Neuronal stem cell (in vitro differentiated cells): Measurements from ENCODE around the gene KIT.

Source experiments
- DNase-seq: peaks from one replicate; pipeline ENCODE4 v3.0.0-alpha.2; 2013; ENCODE audit warnings: low spot score
- H2AFZ ChIP-seq: one replicate; pipeline ENCODE4 v1.6.1; 2013; ENCODE audit warnings: mild to moderate bottlenecking, low read length, inconsistent platforms
- H2AK5ac ChIP-seq: 2 replicates; pipeline ENCODE4 v1.6.1; 2013; ENCODE audit warnings: low read depth, mild to moderate bottlenecking, inconsistent platforms, low read length, moderate library complexity, mixed read lengths
- H2BK120ac ChIP-seq: 2 replicates; pipeline ENCODE4 v1.6.1; 2013; ENCODE audit warnings: low read depth, mild to moderate bottlenecking, inconsistent platforms, low read length, moderate library complexity, mixed read lengths
- H2BK12ac ChIP-seq: one replicate; pipeline ENCODE4 v1.6.1; 2013; ENCODE audit warnings: low read length, inconsistent platforms
- H2BK15ac ChIP-seq: 2 replicates; pipeline ENCODE4 v1.6.1; 2013; ENCODE audit warnings: mild to moderate bottlenecking, low read length, inconsistent platforms, mixed read lengths
- H2BK5ac ChIP-seq: one replicate; pipeline ENCODE4 v1.6.1; 2013; ENCODE audit warnings: inconsistent platforms, mild to moderate bottlenecking, low read length, moderate library complexity
- H3K14ac ChIP-seq: one replicate; pipeline ENCODE4 v1.6.1; 2013; ENCODE audit warnings: low read length, inconsistent platforms
- H3K18ac ChIP-seq: 2 replicates; pipeline ENCODE4 v1.6.1; 2013; ENCODE audit warnings: low read length, inconsistent platforms
- H3K23ac ChIP-seq: 2 replicates; pipeline ENCODE4 v1.6.1; 2013; ENCODE audit warnings: low read depth, mild to moderate bottlenecking, mixed read lengths, low read length, inconsistent platforms; ENCODE audit not compliant: poor library complexity
- H3K27ac ChIP-seq: replicated peaks from 3 replicates; pipeline ENCODE4 v1.5.1; 2013; ENCODE audit warnings: low read length, inconsistent platforms
- H3K27me3 ChIP-seq, 3 experiments: 2 replicates each; pipeline ENCODE4 v1.6.1; 2013; ENCODE audit warnings: low read length in 3 of 3, mild to moderate bottlenecking in 2 of 3, inconsistent platforms in 1 of 3, low read depth in 1 of 3, mixed read lengths in 1 of 3, moderate library complexity in 1 of 3; ENCODE audit not compliant: control insufficient read depth in 3 of 3, insufficient read depth in 3 of 3
- H3K36me3 ChIP-seq, 2 donors: replicated peaks in 1 of 2; 2 replicates each; pipeline ENCODE4 v1.6.1; 2013; ENCODE audit warnings: low read length in 2 of 2; ENCODE audit not compliant: control insufficient read depth in 2 of 2, insufficient read depth in 2 of 2
- H3K4ac ChIP-seq: 2 replicates; pipeline ENCODE4 v1.6.1; 2013; ENCODE audit warnings: inconsistent platforms, mild to moderate bottlenecking, low read length, moderate library complexity
- H3K4me1 ChIP-seq, 2 donors: 1 replicate in 1 of 2; 2 replicates in 1 of 2; pipeline ENCODE4 v1.6.1; 2013; ENCODE audit warnings: low read length in 2 of 2, low read depth in 1 of 2; ENCODE audit not compliant: control insufficient read depth in 2 of 2, insufficient read depth in 1 of 2
- H3K4me2 ChIP-seq: one replicate; pipeline ENCODE4 v1.6.1; 2013; ENCODE audit warnings: mild to moderate bottlenecking, low read length, inconsistent platforms; ENCODE audit not compliant: insufficient read depth, poor library complexity, severe bottlenecking
- H3K4me3 ChIP-seq, 2 donors: 2 replicates each; pipeline ENCODE4 v1.5.1; 2013; ENCODE audit warnings: low read length in 2 of 2, mild to moderate bottlenecking in 2 of 2, inconsistent platforms in 1 of 2, moderate library complexity in 1 of 2
- H3K79me1 ChIP-seq: one replicate; pipeline ENCODE4 v1.6.1; 2013; ENCODE audit warnings: low read depth, mild to moderate bottlenecking, inconsistent platforms, low read length, moderate library complexity
- H3K9ac ChIP-seq: one replicate; pipeline ENCODE4 v1.6.1; 2013; ENCODE audit warnings: mild to moderate bottlenecking, low read depth, low read length, inconsistent platforms; ENCODE audit not compliant: poor library complexity
- H3K9me3 ChIP-seq, 2 donors: replicated peaks in 1 of 2; 2 replicates each; pipeline versions ENCODE3 to v1.6.1; 2013; ENCODE audit warnings: low read length in 2 of 2, mild to moderate bottlenecking in 2 of 2, inconsistent platforms in 1 of 2, low read depth in 1 of 2, mixed read lengths in 1 of 2, moderate library complexity in 1 of 2; ENCODE audit not compliant: control insufficient read depth in 2 of 2, insufficient read depth in 1 of 2
- H4K8ac ChIP-seq: one replicate; pipeline ENCODE4 v1.6.1; 2013; ENCODE audit warnings: low read depth, mild to moderate bottlenecking, inconsistent platforms, low read length, moderate library complexity
- H4K91ac ChIP-seq: one replicate; pipeline ENCODE4 v1.6.1; 2013; ENCODE audit warnings: low read length, low read depth, mild to moderate bottlenecking, inconsistent platforms; ENCODE audit not compliant: poor library complexity
- WGBS, 2 donors: extraction: QIAGEN DNeasy Blood & Tissue Kit; methylation state at CpG; one replicate each; pipeline ENCODE4 v1.1.7; 2013; ENCODE audit warnings: missing lambda C conversion rate in 2 of 2, mixed read lengths in 1 of 2; ENCODE audit not compliant: insufficient read length in 2 of 2, insufficient replicate concordance in 1 of 2; ENCODE audit errors: extremely low coverage in 2 of 2; 5-methylcytosine and 5-hydroxymethylcytosine counted together

KIT gene

DNA sequence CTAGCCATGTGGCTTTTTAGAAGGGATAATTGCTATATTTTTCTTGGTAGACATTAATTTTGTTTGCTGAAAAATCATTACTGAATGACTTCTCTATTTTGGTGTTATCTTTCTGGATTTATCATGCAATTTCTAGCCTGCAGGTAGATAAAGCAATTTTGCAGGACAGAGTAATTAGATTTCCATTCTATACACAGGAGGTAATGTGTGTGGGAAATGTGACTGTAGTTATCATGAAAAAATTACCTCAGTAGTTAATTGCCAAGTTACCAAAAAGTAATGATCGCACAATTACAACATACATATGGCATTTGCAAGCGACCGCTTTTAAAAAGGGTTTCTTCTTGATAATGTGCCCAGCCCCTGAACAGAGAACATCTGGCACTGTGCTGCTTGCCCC is 66.1 kb downstream of the KIT start:
- H3K18ac ChIP-seq, result no peak overlapping the region
- H3K4me2 ChIP-seq, result no peak overlapping the region
- H3K9ac ChIP-seq, result no peak overlapping the region
- no peak overlapping the region for H3K4me3 ChIP-seq
- no peaks in the 10 kb centered on the region for H3K9me3 ChIP-seq
- H2BK5ac ChIP-seq, result no peak overlapping the region
- H2BK120ac ChIP-seq, result no peak overlapping the region
- H4K8ac ChIP-seq, result no peak overlapping the region
- H2BK15ac ChIP-seq, result no peak overlapping the region
- no peak overlapping the region for H2AK5ac ChIP-seq
- H3K27ac ChIP-seq, result no peak overlapping the region
- H3K23ac ChIP-seq, result no peak overlapping the region
- no peak overlapping the region for H3K4ac ChIP-seq
- H2BK12ac ChIP-seq, result no peak overlapping the region
- H2AFZ ChIP-seq, result no peak overlapping the region
- H3K4me1 ChIP-seq, result peaks cover 2 to 3% of the 10 kb centered on the region in 2 donors
- H3K79me1 ChIP-seq, result no peaks in the 10 kb centered on the region
- no peaks in the 10 kb centered on the region for H3K36me3 ChIP-seq
- no peaks in the 10 kb centered on the region for H3K27me3 ChIP-seq
- H4K91ac ChIP-seq, result no peak overlapping the region
- WGBS, 2 donors, result no CpG with 5 or more reads among the region's 3 CpGs
- DNase-seq, result no peak
- no peak overlapping the region for H3K14ac ChIP-seq

DNA sequence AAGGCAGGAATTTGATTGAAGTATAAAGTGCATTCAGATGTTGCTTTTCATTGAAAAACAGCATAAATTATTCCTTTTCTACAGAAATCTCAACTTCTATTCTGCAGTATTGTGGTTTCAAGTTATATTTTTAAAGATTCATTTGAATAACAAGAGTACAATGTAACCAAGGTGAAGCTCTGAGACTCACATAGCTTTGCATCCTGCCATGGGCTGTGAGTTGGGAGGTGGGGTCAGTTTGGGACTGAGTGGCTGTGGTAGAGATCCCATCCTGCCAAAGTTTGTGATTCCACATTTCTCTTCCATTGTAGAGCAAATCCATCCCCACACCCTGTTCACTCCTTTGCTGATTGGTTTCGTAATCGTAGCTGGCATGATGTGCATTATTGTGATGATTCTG is 69.2 kb downstream of the KIT start:
- no peak overlapping the region for H4K8ac ChIP-seq
- no peak overlapping the region for H3K9ac ChIP-seq
- no peak overlapping the region for H2BK5ac ChIP-seq
- WGBS, 2 donors, result no CpG with 5 or more reads among the region's 2 CpGs
- H3K36me3 ChIP-seq, result peaks cover 0 to 1% of the 10 kb centered on the region in 2 donors
- H2BK12ac ChIP-seq, result no peak overlapping the region
- peaks cover 2 to 3% of the 10 kb centered on the region in 2 donors for H3K4me1 ChIP-seq
- no peak overlapping the region for H3K23ac ChIP-seq
- no peak overlapping the region for H3K27ac ChIP-seq
- no peak overlapping the region for H4K91ac ChIP-seq
- no peak overlapping the region for H3K4ac ChIP-seq
- no peak for DNase-seq
- no peak overlapping the region for H2BK15ac ChIP-seq
- H3K14ac ChIP-seq, result no peak overlapping the region
- H3K4me2 ChIP-seq, result no peak overlapping the region
- no peak overlapping the region for H2AFZ ChIP-seq
- no peaks in the 10 kb centered on the region for H3K79me1 ChIP-seq
- no peak overlapping the region for H2BK120ac ChIP-seq
- H3K27me3 ChIP-seq, result no peaks in the 10 kb centered on the region
- no peaks in the 10 kb centered on the region for H3K9me3 ChIP-seq
- H2AK5ac ChIP-seq, result no peak overlapping the region
- H3K18ac ChIP-seq, result no peak overlapping the region
- H3K4me3 ChIP-seq, result no peak overlapping the region

DNA sequence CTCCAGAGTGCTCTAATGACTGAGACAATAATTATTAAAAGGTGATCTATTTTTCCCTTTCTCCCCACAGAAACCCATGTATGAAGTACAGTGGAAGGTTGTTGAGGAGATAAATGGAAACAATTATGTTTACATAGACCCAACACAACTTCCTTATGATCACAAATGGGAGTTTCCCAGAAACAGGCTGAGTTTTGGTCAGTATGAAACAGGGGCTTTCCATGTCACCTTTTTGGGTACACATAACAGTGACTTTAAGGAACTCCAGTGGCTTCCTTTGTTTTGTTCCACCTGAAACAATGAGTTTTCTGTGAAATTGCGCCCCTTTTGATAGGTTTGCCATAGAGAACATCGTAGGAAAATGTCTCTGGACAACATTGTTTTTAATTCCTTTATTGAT is 69.6 kb downstream of the KIT start:
- Histone ChIP-seq H3K9me3 (no peaks in the 10 kb centered on the region), H4K8ac (no peak overlapping the region), H3K36me3 (peaks cover 0 to 1% of the 10 kb centered on the region in 2 donors), H2BK120ac (no peak overlapping the region), H2AFZ (no peak overlapping the region), H3K79me1 (no peaks in the 10 kb centered on the region), H3K14ac (no peak overlapping the region), H2BK15ac (no peak overlapping the region), H3K4me2 (no peak overlapping the region), H3K4me3 (no peak overlapping the region), H2BK5ac (no peak overlapping the region), H3K4ac (no peak overlapping the region), H4K91ac (no peak overlapping the region), H3K18ac (no peak overlapping the region), H3K9ac (no peak overlapping the region), H2BK12ac (no peak overlapping the region), H3K4me1 (peaks cover 2 to 3% of the 10 kb centered on the region in 2 donors), H2AK5ac (no peak overlapping the region), H3K23ac (no peak overlapping the region), H3K27me3 (no peaks in the 10 kb centered on the region), H3K27ac (no peak overlapping the region)
- WGBS, 2 donors, result no CpG with 5 or more reads among the region's 2 CpGs
- DNase-seq, result no peak

DNA sequence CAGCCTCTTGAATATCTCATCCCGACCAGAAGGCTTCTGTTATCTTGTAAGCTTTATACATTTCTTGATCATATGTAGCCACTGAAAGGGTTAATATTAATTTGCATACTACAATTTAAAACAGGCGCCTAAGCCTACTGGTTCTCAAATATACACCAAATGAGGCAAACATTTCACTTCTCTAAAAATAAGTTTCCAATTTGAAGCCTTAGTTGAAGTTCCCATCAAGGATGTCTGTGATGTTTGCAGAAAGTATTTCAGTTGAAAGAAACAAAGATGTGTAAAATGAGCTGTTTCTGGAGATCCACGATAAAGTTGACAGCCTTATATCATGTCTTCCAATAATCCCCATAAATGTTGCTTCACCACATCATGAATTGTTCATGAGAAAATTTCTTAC is 70.6 kb downstream of the KIT start:
- WGBS, 2 donors, result no CpG with 5 or more reads among the region's 3 CpGs
- no peak overlapping the region for H2BK15ac ChIP-seq
- no peak overlapping the region for H2AK5ac ChIP-seq
- no peak overlapping the region for H3K4me2 ChIP-seq
- no peaks in the 10 kb centered on the region for H3K9me3 ChIP-seq
- H3K4ac ChIP-seq, result no peak overlapping the region
- H3K27ac ChIP-seq, result no peak overlapping the region
- H2BK120ac ChIP-seq, result no peak overlapping the region
- H2BK12ac ChIP-seq, result no peak overlapping the region
- DNase-seq, result no peak
- H3K36me3 ChIP-seq, result peaks cover 0 to 1% of the 10 kb centered on the region in 2 donors
- no peak overlapping the region for H3K14ac ChIP-seq
- H3K4me3 ChIP-seq, result no peak overlapping the region
- no peak overlapping the region for H2BK5ac ChIP-seq
- H3K27me3 ChIP-seq, result no peaks in the 10 kb centered on the region
- H3K23ac ChIP-seq, result no peak overlapping the region
- no peak overlapping the region for H3K18ac ChIP-seq
- peaks cover 0 to 3% of the 10 kb centered on the region in 2 donors for H3K4me1 ChIP-seq
- H4K91ac ChIP-seq, result no peak overlapping the region
- no peak overlapping the region for H4K8ac ChIP-seq
- H3K79me1 ChIP-seq, result no peaks in the 10 kb centered on the region
- H3K9ac ChIP-seq, result no peak overlapping the region
- H2AFZ ChIP-seq, result no peak overlapping the region
